ENCODE results near the gene CNNM2. TPM values are rescaled to one million over a fixed set of nuclear protein-coding genes. Genes with fewer than 3 reads are reported as not detected.

CNNM2 gene
- total RNA-seq, 1 experiment from 2014 or later: 23.5 TPM

DNA sequence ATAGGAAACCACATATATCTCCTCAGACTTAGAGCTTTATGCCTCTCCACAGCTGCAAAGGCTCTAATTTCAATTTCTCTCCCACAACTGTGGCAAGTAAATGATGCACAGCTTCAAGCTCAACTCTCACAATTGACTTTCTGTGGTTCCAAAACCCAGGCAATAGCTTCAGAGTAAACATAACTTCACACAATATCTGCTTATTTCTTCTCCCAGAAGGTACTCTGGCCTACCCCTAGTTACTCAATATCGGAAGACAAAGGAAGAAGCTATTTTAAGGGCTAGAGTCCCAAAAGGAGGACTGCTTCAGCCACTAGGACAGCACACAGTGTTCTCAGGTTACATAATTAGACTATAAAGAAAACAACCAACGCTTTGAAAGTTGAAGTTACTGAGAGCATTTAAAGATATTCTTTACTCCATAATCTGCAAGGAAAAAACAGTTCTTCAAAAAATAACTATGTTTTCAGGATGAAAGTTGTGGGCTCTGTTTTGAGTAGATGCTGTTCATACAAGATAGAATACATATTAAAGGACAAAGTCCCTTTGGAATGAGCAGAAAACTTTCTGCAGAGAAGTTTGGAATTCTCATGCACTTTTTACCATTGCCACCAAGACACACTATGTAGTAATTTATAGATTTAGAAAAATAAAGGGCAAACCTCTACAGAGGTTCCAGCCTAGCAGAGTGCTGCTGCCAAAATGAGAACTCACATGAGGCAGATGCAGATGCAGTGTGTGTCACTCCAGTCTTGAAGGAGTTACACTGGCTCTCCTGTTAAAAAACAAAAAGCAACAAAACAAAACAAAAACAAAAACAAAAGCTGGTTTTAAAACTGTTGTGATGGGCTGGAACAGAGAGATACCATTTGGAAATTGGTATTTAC, 193.2 kb downstream of the CNNM2 start (continued):
- TF ChIP-seq HMGXB4 (CRISPR knock-in tag; IDR thresholded peaks at IDR 0.05) (no peak), NR1H2 (CRISPR knock-in tag; IDR thresholded peaks at IDR 0.05) (no peak), TP53 (CRISPR knock-in tag; IDR thresholded peaks at IDR 0.05) (no peak), ZBTB21 (CRISPR knock-in tag; IDR thresholded peaks at IDR 0.05; ENCODE audit: borderline replicate concordance) (no peak)
- TF ChIP-seq, protein P1, sequence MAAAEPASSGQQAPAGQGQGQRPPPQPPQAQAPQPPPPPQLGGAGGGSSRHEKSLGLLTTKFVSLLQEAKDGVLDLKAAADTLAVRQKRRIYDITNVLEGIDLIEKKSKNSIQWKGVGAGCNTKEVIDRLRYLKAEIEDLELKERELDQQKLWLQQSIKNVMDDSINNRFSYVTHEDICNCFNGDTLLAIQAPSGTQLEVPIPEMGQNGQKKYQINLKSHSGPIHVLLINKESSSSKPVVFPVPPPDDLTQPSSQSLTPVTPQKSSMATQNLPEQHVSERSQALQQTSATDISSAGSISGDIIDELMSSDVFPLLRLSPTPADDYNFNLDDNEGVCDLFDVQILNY (CRISPR knock-in tag; IDR thresholded peaks at IDR 0.05): no peak

DNA sequence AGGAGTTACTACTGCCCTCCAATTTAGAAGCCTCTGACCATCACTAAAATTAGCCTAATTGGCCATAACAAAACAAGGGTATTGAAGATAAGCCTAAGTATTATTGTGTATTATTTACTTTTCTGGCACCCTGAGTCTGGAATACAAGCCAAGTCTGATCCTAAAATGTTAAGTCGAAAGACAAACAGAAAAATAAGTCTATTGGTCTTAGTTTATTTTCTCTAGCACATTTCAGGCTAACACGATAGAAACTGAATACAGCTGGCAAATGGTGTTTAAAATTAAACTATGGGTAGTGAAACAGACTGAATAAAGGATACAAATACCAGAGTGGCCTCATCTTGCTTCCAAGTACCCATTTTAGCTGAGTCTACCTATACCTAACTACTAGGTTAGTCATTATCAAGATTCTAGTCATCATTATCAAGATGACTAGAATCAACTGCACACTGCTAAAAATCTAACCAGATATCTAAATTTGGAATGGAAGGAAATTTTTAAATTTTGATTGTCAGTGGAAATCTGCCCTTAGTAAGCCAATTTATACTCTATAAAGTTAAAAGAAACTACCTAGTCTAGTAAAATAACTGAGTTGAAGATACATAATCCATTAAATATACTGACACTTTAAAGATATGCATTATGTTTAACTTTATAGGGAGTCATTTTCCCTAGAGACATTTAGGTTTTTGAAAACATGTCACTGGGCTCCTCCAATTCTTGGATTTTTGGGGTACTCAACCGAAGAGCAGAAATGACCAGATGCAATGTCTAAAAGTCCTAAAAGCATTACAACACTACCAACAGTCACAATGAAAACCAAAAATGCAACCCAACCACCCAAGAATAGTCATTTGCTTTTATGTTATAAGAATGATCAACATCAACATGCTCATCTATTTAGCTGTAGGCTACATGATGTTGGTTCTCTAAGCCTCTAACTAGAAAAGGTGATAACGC, 194.1 kb downstream of the CNNM2 start:
- no peak for TF ChIP-seq ZNF416 (CRISPR knock-in tag; IDR thresholded peaks at IDR 0.05)
- no peak for TF ChIP-seq ETV6 (CRISPR knock-in tag; IDR thresholded peaks at IDR 0.05)
- no peak for TF ChIP-seq SMAD4 (CRISPR knock-in tag; IDR thresholded peaks at IDR 0.05)
- TF ChIP-seq, protein P2, sequence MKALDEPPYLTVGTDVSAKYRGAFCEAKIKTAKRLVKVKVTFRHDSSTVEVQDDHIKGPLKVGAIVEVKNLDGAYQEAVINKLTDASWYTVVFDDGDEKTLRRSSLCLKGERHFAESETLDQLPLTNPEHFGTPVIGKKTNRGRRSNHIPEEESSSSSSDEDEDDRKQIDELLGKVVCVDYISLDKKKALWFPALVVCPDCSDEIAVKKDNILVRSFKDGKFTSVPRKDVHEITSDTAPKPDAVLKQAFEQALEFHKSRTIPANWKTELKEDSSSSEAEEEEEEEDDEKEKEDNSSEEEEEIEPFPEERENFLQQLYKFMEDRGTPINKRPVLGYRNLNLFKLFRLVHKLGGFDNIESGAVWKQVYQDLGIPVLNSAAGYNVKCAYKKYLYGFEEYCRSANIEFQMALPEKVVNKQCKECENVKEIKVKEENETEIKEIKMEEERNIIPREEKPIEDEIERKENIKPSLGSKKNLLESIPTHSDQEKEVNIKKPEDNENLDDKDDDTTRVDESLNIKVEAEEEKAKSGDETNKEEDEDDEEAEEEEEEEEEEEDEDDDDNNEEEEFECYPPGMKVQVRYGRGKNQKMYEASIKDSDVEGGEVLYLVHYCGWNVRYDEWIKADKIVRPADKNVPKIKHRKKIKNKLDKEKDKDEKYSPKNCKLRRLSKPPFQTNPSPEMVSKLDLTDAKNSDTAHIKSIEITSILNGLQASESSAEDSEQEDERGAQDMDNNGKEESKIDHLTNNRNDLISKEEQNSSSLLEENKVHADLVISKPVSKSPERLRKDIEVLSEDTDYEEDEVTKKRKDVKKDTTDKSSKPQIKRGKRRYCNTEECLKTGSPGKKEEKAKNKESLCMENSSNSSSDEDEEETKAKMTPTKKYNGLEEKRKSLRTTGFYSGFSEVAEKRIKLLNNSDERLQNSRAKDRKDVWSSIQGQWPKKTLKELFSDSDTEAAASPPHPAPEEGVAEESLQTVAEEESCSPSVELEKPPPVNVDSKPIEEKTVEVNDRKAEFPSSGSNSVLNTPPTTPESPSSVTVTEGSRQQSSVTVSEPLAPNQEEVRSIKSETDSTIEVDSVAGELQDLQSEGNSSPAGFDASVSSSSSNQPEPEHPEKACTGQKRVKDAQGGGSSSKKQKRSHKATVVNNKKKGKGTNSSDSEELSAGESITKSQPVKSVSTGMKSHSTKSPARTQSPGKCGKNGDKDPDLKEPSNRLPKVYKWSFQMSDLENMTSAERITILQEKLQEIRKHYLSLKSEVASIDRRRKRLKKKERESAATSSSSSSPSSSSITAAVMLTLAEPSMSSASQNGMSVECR (CRISPR knock-in tag; IDR thresholded peaks at IDR 0.05; ENCODE audit: borderline replicate concordance): no peak
- TF ChIP-seq GABPB1 (CRISPR knock-in tag; IDR thresholded peaks at IDR 0.05): no peak
- TF ChIP-seq CBFB (CRISPR knock-in tag; IDR thresholded peaks at IDR 0.05; ENCODE audit: low read depth): no peak
- CTCF ChIA-PET: interaction anchor here (0.5 to 7.0 kb wide), 4 partner anchors 31 to 132 kb away, joined by 3 to 46 read pairs (median 5); no protein-coding TSS in a partner anchor
- no peak for DNase-seq (ENCODE audit: low spot score)
- H3K4me3 Mint-ChIP-seq: no peak overlapping the region
- no peak overlapping the region for H3K27ac Mint-ChIP-seq
- POLR2A ChIA-PET: no interaction called here
- H3K4me1 Mint-ChIP-seq: peaks cover 29% of the 10 kb centered on the region
- H3K27me3 Mint-ChIP-seq (ENCODE audit: low read depth): no peaks in the 10 kb centered on the region
- H3K9me3 Mint-ChIP-seq: no peaks in the 10 kb centered on the region
- H3K36me3 Mint-ChIP-seq: peaks cover 6% of the 10 kb centered on the region
- ATAC-seq: no peak

DNA sequence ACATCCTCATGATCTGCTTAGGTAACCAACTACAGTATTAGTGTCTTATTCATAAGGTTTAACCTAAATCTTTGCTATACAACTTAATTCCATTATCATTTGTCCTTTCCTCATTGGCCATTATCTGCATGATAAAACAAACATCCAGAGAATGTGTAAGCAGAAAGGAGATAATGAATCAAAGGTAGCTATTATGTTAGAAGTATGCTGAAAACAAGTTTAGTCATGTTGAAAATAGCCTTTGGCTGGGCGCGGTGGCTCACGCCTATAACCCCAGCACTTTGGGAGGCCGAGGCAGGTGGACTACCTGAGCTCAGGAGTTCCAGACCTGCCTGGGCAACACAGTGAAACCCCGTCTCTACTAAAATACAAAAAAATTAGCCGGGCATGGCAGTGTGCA, 196.8 kb downstream of the CNNM2 start:
- peaks cover 29% of the 10 kb centered on the region for H3K4me1 Mint-ChIP-seq
- H3K9me3 Mint-ChIP-seq: no peaks in the 10 kb centered on the region
- H3K4me3 Mint-ChIP-seq: no peak overlapping the region
- ChIA-PET POLR2A (no interaction called here), CTCF (interaction anchor here (7.0 kb wide), 1 partner anchor 129 kb away, joined by 46 read pairs; no protein-coding TSS in a partner anchor)
- H3K27ac Mint-ChIP-seq: no peak overlapping the region; the same call in 1 of the 2 replicates
- ATAC-seq: no peak
- DNase-seq (ENCODE audit: low spot score): no peak
- no peaks in the 10 kb centered on the region for H3K27me3 Mint-ChIP-seq (ENCODE audit: low read depth)
- TF ChIP-seq ZNF138 (CRISPR knock-in tag; conservative IDR thresholded peaks at IDR 0.05) (no peak), ZNF121 (CRISPR knock-in tag; IDR thresholded peaks at IDR 0.05) (0 out of 2 replicates have a peak, but pooled peaks have one; percentile 31), GTF2I (CRISPR knock-in tag; conservative IDR thresholded peaks at IDR 0.05) (no peak), CREB1 (CRISPR knock-in tag; IDR thresholded peaks at IDR 0.05) (no peak), ZNF263 (CRISPR knock-in tag; IDR thresholded peaks at IDR 0.05; ENCODE audit: low read depth) (no peak), ZNF219 (CRISPR knock-in tag; IDR thresholded peaks at IDR 0.05; ENCODE audit: borderline replicate concordance) (no peak), TP53 (CRISPR knock-in tag; IDR thresholded peaks at IDR 0.05) (no peak)
- TF ChIP-seq, protein P3, sequence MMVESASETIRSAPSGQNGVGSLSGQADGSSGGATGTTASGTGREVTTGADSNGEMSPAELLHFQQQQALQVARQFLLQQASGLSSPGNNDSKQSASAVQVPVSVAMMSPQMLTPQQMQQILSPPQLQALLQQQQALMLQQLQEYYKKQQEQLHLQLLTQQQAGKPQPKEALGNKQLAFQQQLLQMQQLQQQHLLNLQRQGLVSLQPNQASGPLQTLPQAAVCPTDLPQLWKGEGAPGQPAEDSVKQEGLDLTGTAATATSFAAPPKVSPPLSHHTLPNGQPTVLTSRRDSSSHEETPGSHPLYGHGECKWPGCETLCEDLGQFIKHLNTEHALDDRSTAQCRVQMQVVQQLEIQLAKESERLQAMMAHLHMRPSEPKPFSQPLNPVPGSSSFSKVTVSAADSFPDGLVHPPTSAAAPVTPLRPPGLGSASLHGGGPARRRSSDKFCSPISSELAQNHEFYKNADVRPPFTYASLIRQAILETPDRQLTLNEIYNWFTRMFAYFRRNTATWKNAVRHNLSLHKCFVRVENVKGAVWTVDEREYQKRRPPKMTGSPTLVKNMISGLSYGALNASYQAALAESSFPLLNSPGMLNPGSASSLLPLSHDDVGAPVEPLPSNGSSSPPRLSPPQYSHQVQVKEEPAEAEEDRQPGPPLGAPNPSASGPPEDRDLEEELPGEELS (CRISPR knock-in tag; IDR thresholded peaks at IDR 0.05): no peak
- H3K36me3 Mint-ChIP-seq: peaks cover 2% of the 10 kb centered on the region; the same call in 1 of the 2 replicates

Measured in WTC11 (cell line).